Adipocyte (in vitro differentiated cells): Measurements from ENCODE around the gene WHRN.

ENCODE experiments used
- DNase-seq: peaks from one replicate; pipeline ENCODE4 v3.0.0-alpha.2; 2015; ENCODE audit warnings: low read depth
- H3K27me3 ChIP-seq: replicated peaks from 2 replicates; pipeline ENCODE4 v1.7.0; 2013; ENCODE audit warnings: mild to moderate bottlenecking, low read length, moderate library complexity; ENCODE audit not compliant: control insufficient read depth, insufficient read depth
- H3K36me3 ChIP-seq: 2 replicates; pipeline ENCODE4 v1.7.0; 2013; ENCODE audit warnings: low read length, mild to moderate bottlenecking, moderate library complexity; ENCODE audit not compliant: control insufficient read depth, insufficient read depth, severe bottlenecking
- H3K4me1 ChIP-seq: 2 replicates; pipeline ENCODE4 v1.7.0; 2013; ENCODE audit warnings: mild to moderate bottlenecking, low read length, moderate library complexity; ENCODE audit not compliant: control insufficient read depth, insufficient read depth
- H3K4me3 ChIP-seq: 2 replicates; pipeline ENCODE4 v1.7.0; 2013; ENCODE audit warnings: mild to moderate bottlenecking, low read length, moderate library complexity
- H3K9ac ChIP-seq: 2 replicates; pipeline ENCODE4 v1.7.0; 2013; ENCODE audit warnings: mild to moderate bottlenecking, low read length, moderate library complexity
- H3K9me3 ChIP-seq: 2 replicates; pipeline ENCODE4 v1.7.0; 2013; ENCODE audit warnings: mild to moderate bottlenecking, low read length, moderate library complexity; ENCODE audit not compliant: control insufficient read depth

WHRN gene

GRCh38 chr9:114383521-114384231 lies 121.6 kb downstream of the WHRN start:
- no peaks in the 10 kb centered on the region for H3K9me3 ChIP-seq
- no peaks in the 10 kb centered on the region for H3K27me3 ChIP-seq
- H3K36me3 ChIP-seq, result peaks cover 36% of the 10 kb centered on the region
- peak overlapping the region; percentile 72 for H3K4me3 ChIP-seq
- H3K9ac ChIP-seq, result peak overlapping the region; percentile 94
- peaks cover 60% of the 10 kb centered on the region for H3K4me1 ChIP-seq
- peak; percentile 67 for DNase-seq

DNA sequence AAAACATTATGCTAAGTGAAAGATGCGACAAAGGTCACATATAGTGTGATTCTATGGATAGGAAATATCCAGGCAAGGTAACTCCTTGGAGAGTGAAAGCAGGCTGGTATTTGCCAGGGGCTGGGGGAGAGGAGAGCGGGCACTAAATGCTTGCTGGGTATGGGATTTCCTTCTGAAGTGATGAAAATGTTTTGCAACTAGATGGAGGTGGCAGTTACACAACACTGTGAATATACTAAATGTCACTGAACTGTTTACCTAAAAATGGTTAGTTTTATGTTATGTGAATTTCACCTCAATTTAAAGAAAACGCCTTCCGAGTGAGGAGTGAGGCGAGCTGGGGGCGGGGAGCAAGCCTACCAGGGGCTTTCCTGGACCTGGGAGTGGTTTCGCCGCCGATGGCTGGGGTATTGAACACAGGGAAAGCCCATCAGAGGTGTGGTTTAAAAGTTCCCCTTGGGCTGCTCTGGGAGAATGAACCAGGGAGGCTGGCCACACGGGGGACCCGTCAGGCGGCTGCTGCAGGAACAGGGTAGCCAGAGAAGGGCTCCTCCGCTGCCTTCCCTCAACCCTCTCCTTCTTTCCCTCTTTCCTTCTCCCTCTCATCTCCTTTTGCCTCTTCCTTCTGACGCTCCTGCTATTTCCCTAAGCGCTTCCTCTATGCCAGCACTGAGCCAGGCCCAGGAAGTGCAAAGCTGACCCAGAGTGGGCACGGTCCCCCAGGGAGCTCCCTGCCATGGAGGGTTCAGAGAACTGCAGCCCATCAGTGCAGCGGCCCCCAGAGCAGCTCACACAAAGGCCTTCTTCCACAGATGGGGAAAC lies 122.4 kb downstream of the WHRN start:
- peaks cover 53% of the 10 kb centered on the region for H3K4me1 ChIP-seq
- H3K36me3 ChIP-seq, result peaks cover 44% of the 10 kb centered on the region
- H3K27me3 ChIP-seq, result no peaks in the 10 kb centered on the region
- peak; percentile 31 for DNase-seq
- peak overlapping the region; percentile 94 for H3K9ac ChIP-seq
- H3K9me3 ChIP-seq, result no peaks in the 10 kb centered on the region
- H3K4me3 ChIP-seq, result peak overlapping the region; percentile 72

DNA sequence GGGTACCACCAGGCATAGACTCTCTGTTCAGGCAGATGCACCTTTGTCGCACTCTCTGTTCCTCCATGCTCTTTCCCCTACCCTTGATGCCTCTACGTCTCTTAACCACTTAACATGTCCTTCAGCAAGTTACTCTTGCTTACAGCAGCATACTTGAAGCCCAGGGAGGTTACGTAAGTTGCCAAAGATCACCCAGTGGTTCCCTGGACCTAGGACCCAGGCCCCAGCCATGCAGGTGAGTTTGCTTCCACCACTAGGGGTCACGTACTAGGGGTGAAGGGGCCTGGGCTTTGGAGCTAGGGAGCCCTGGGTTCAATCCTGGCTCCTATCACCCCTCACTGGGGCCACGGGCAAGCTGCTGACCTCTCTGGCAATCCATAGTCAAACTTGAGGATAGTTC lies 126.4 kb downstream of the WHRN start:
- Histone ChIP-seq H3K27me3 (no peaks in the 10 kb centered on the region), H3K9ac (no peak overlapping the region), H3K4me1 (peaks cover 22% of the 10 kb centered on the region), H3K9me3 (no peaks in the 10 kb centered on the region), H3K4me3 (no peak overlapping the region), H3K36me3 (peaks cover 74% of the 10 kb centered on the region)
- DNase-seq, result no peak

DNA sequence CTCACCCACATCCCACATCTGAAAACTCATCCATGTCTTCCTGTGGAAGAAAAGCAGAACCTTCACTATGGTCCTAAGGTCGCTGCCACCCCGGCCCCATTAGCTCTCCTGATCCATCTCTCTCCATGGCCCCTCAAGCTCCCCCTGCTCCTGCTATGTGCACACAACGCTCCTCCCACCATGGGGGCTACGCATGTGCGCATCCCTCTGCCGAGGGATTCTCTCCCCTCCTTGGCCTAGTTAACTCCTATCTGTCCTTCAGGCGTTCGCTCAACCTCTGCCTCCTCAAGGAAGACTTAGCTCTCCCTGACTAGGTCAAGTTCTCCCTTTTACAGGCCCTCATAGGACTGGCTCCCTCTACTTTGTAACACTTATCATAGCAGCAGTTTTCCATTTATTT lies 127.3 kb downstream of the WHRN start:
- H3K9me3 ChIP-seq, result no peaks in the 10 kb centered on the region
- H3K36me3 ChIP-seq, result peaks cover 82% of the 10 kb centered on the region
- no peak for DNase-seq
- H3K4me1 ChIP-seq, result peaks cover 22% of the 10 kb centered on the region
- H3K9ac ChIP-seq, result no peak overlapping the region
- H3K27me3 ChIP-seq, result no peaks in the 10 kb centered on the region
- no peak overlapping the region for H3K4me3 ChIP-seq

DNA sequence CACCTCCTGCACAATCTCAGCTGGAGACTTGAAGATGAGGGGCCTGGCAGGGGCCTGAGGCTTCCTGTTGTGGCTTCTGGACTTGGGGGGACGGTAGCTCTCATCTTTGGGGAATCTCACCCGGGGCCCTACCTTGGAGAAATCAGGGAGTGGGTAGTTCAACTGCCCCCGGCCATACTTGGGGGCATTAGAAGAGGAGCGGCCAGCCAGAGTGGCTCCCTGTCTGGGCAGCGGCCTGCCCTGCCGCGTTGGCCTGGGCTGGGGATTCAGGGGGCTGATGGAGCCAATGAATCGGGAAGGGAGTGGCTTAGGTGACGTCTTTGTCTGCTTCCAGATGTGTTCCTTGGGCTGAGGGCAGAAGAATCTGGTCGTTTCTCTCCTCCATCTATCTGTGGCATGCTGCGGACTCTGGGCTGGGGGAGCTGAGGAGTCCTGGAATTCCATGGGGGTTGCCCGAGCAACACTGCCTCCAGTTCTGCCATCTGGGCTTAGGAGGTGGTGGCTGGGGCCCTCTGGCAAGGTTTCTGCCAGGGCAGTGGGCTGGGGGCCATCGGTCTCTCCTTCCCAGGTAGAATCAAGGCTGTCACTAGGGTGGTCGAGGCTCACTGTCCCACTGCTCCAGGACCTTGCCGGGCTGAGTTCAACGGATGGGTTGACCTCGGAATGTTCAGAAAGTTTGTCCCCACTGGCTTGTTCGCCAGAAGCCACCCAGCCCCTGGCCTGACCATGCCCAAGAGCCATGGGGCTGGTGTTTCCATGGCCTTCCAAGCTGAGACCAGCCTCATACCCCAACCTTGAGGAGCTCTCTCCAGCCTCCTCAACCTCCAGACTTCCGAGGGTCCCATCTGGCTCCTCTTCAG lies 128.5 kb downstream of the WHRN start:
- Histone ChIP-seq H3K4me3 (no peak overlapping the region), H3K4me1 (peaks cover 21% of the 10 kb centered on the region), H3K9ac (no peak overlapping the region), H3K36me3 (peaks cover 82% of the 10 kb centered on the region), H3K9me3 (no peaks in the 10 kb centered on the region), H3K27me3 (no peaks in the 10 kb centered on the region)
- no peak for DNase-seq

GRCh38 chr9:114375386-114376175 lies 129.7 kb downstream of the WHRN start:
- Histone ChIP-seq H3K27me3 (no peaks in the 10 kb centered on the region), H3K9me3 (no peaks in the 10 kb centered on the region), H3K4me3 (no peak overlapping the region), H3K36me3 (peaks cover 84% of the 10 kb centered on the region), H3K4me1 (peaks cover 30% of the 10 kb centered on the region), H3K9ac (no peak overlapping the region)
- no peak for DNase-seq

DNA sequence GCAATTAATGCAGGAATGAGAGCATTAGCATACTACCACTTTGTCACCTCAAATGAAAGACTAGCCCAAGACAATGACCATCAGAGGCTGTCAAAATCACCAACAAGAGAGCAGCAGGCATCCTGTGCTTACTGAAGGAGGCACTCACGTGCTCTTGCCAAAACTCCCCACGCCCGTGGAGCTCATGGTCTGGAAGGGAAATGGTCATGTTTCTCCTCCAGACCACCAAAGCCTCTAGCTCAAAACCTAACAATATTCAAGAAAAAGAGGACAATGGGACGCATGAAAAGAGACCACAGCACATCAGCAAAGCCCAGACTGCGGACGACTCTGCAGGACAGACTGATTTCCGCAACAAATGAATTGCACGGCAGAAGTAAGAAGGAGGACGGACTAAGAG lies 130.3 kb downstream of the WHRN start:
- no peak for DNase-seq
- Histone ChIP-seq H3K9ac (no peak overlapping the region), H3K27me3 (no peaks in the 10 kb centered on the region), H3K36me3 (peaks cover 83% of the 10 kb centered on the region), H3K4me1 (peaks cover 30% of the 10 kb centered on the region), H3K4me3 (no peak overlapping the region), H3K9me3 (no peaks in the 10 kb centered on the region)

DNA sequence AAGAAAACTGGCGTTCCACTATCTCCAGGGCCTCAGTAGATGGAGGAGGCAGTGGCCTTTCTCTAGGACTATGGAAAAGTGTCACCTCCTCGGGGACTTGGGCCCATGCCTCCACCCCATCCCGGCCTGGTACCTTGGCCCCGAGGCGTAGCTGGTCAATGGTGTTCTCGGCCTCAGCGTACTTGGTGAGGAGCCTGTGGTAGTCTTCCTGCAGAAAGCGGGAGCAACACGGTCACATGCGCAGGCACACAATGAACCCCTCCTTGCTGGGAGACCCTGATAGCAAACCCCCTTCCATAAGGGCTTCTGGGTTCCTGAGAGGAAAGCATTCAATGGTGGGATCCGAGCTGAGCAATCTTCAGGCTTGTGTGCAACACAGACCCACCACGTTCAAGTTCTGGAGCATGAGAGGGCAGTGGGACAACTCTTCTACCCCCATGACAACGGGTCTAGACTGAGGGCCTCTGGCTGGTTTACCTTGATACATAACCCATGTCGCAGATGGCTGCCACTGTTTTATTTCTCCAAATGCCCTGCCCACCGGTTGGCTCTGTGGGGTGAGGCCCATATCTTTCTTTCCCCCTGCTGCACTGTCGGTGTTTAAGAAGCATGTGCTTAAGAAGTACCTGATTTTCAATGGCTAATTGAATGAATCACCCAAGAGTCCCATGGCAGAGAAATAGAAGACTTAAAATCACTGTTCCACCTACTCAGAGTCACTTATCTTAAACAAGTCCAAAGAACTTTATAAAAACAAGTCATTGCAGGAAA lies 131.1 kb downstream of the WHRN start:
- no peak for DNase-seq
- peaks cover 83% of the 10 kb centered on the region for H3K36me3 ChIP-seq

GRCh38 chr9:114372921-114373448 lies 132.3 kb downstream of the WHRN start:
- DNase-seq, result no peak
- no peaks in the 10 kb centered on the region for H3K27me3 ChIP-seq

More for the DNA sequence above, 131.1 kb downstream of the WHRN start:
- Histone ChIP-seq H3K9ac (no peak overlapping the region), H3K4me1 (peaks cover 30% of the 10 kb centered on the region), H3K9me3 (no peaks in the 10 kb centered on the region), H3K27me3 (no peaks in the 10 kb centered on the region), H3K4me3 (no peak overlapping the region)

More at GRCh38 chr9:114372921-114373448, 132.3 kb downstream of the WHRN start:
- Histone ChIP-seq H3K4me1 (peaks cover 36% of the 10 kb centered on the region), H3K9me3 (no peaks in the 10 kb centered on the region), H3K4me3 (no peak overlapping the region), H3K36me3 (peaks cover 83% of the 10 kb centered on the region), H3K9ac (no peak overlapping the region)
